MCF 10A (cell line): ENCODE measurements around the gene PSG6. TPM values are rescaled to one million over a fixed set of nuclear protein-coding genes. Genes with fewer than 3 reads are reported as not detected.
"Not testable (repeated sequence)": the region's sequence is repeated elsewhere in the genome, so short reads cannot be mapped to it uniquely, and the experiment has no call there.

Experiments used
- BruUV-seq: library from RNA; stranded (reverse); fragments of 400-500 nt; replicated peaks from 2 replicates; lab custom pipeline; 2021; lab: Mats Ljungman, UMichigan
- CTCF ChIA-PET: fragments of 300-600 bp; sonication (Branson Sonifier 250); formaldehyde crosslinking; extraction: SDS; loops from one replicate; lab custom pipeline; 2021; ENCODE audit warnings: antibody characterized with exemption, inconsistent platforms; lab: Yijun Ruan, JAX
- POLR2A ChIA-PET: fragments of 300-600, 350-650 bp; sonication (Branson Sonifier 250); formaldehyde crosslinking; extraction: SDS; loops from one replicate; lab custom pipeline; 2020; ENCODE audit warnings: antibody characterized with exemption, inconsistent platforms; lab: Yijun Ruan, JAX
- DNase-seq: peaks from one replicate; pipeline ENCODE4 v3.0.0-alpha.2; 2018; ENCODE audit not compliant: unreplicated experiment
- H3K27ac Mint-ChIP-seq: one replicate; pipeline ENCODE4 v1.8.0; 2022; ENCODE audit warnings: mild to moderate bottlenecking, low read depth, mixed read lengths; ENCODE audit not compliant: unreplicated experiment
- H3K27me3 Mint-ChIP-seq: one replicate; pipeline ENCODE4 v1.8.0; 2022; ENCODE audit warnings: mixed read lengths; ENCODE audit not compliant: insufficient read depth, unreplicated experiment
- H3K36me3 Mint-ChIP-seq: one replicate; pipeline ENCODE4 v1.8.0; 2022; ENCODE audit warnings: mild to moderate bottlenecking, moderate library complexity, mixed read lengths; ENCODE audit not compliant: insufficient read depth, unreplicated experiment
- H3K4me1 Mint-ChIP-seq: one replicate; pipeline ENCODE4 v1.8.0; 2022; ENCODE audit warnings: mixed read lengths; ENCODE audit not compliant: insufficient read depth, unreplicated experiment
- H3K4me3 Mint-ChIP-seq: one replicate; pipeline ENCODE4 v1.8.0; 2022; ENCODE audit warnings: mild to moderate bottlenecking, moderate library complexity, mixed read lengths; ENCODE audit not compliant: unreplicated experiment
- H3K9me3 Mint-ChIP-seq: one replicate; pipeline ENCODE4 v1.8.0; 2022; ENCODE audit warnings: mixed read lengths; ENCODE audit not compliant: unreplicated experiment
- intact Hi-C: fragments of 100-400 bp; cut with micrococcal nuclease; formaldehyde crosslinking; loops from 2 replicates; pipeline ENCODE4 v1.14.1; 2022
- total RNA-seq: library from RNA; stranded (reverse); gene quantifications from 2 replicates; pipeline ENCODE4 v1.2.3, GENCODE V29; 2022
- TF ChIP-seq, protein P1 (sequence below): fragments of 200-600 bp; IDR thresholded peaks from one replicate; pipeline ENCODE4 v1.8.0; 2022; ENCODE audit warnings: antibody characterized with exemption, mild to moderate bottlenecking; ENCODE audit not compliant: unreplicated experiment

Gene PSG6
- total RNA-seq, 1 experiment from 2014 or later, result not detected

DNA sequence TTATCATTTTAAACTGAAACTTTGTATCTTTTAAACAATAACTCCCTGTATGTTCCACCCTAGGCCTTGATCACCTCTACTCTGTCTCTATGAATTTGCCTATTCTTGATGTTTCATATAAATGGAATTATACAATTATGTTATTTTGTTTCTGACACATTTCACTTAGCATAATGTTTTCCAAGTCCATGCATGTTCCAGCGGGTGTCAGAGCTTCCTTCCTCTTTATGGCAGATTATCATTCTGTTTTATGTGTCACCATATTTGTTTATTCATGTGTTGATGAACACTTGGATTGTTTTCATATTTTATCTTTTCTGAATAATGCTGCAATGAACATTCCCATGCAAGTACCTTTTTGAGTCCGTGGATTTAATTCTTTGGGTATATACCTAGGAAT is 35.0 kb downstream of the PSG6 start:
- BruUV-seq, H3K27me3 Mint-ChIP-seq, H3K4me3 Mint-ChIP-seq, H3K9me3 Mint-ChIP-seq, POLR2A ChIA-PET, H3K27ac Mint-ChIP-seq, H3K36me3 Mint-ChIP-seq, H3K4me1 Mint-ChIP-seq, DNase-seq: not testable (repeated sequence)
- intact Hi-C loops, result loop anchor here (10.0 kb wide), 1 partner anchor 48 kb away; no protein-coding TSS in a partner anchor
- CTCF ChIA-PET, result interaction anchor here (1.7 to 5.9 kb wide), 2 partner anchors 8 to 89 kb away, joined by 7 to 54 read pairs; no protein-coding TSS in a partner anchor

DNA sequence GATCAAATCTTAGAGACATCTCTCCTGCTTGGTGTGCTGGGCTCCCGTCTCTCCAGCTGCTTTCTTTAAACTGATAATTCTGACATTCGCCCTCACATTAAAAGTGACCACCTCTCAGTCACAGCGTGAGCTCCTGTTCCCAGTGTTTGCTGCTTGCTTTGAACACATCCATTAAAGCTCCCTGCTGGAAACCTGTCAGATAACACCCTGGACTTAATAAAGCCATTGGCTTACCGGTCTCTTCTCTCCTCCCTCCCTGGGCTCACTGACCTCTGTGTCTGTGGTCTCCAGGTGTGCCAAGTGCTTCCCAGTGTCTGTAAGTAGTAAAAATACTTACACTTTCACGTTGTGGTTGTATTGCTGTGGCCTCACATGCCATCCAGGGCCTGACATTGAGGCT is 35.7 kb downstream of the PSG6 start:
- H3K36me3 Mint-ChIP-seq, BruUV-seq, H3K4me1 Mint-ChIP-seq, DNase-seq, H3K9me3 Mint-ChIP-seq, POLR2A ChIA-PET, CTCF ChIA-PET, H3K4me3 Mint-ChIP-seq, H3K27me3 Mint-ChIP-seq: not testable (repeated sequence)
- H3K27ac Mint-ChIP-seq, result peak overlapping the region; percentile 46
- intact Hi-C loops, result loop anchor here (10.0 kb wide), 1 partner anchor 47 kb away; no protein-coding TSS in a partner anchor

DNA sequence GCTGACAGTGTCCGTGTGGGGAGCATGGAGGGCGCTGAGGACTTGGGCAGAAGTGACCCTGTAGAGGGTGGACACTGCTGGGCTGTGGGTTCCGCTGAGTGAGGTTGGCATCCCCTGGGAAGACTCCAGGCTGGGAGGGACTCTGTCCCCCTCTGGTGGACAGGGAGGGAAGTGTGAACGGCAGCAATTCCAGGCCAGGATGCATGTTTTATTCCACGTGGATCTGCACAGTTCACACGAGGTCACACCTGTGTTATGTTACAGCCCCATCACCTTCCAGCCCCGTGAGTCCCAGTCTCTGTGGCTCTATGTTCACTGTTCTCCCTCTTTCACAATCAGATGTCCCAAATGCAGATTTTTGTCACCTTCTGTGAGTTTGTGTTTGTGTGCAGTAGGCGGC is 36.4 kb downstream of the PSG6 start:
- BruUV-seq, POLR2A ChIA-PET, H3K4me3 Mint-ChIP-seq, H3K27ac Mint-ChIP-seq, H3K9me3 Mint-ChIP-seq, DNase-seq, H3K27me3 Mint-ChIP-seq, H3K4me1 Mint-ChIP-seq, H3K36me3 Mint-ChIP-seq: not testable (repeated sequence)
- CTCF ChIA-PET, result interaction anchor here (0.6 kb wide), 1 partner anchor 1571 kb away, joined by 3 read pairs; no protein-coding TSS in a partner anchor
- intact Hi-C loops, result loop anchor here (10.0 kb wide), 1 partner anchor 46 kb away; no protein-coding TSS in a partner anchor
- TF ChIP-seq, protein P1, sequence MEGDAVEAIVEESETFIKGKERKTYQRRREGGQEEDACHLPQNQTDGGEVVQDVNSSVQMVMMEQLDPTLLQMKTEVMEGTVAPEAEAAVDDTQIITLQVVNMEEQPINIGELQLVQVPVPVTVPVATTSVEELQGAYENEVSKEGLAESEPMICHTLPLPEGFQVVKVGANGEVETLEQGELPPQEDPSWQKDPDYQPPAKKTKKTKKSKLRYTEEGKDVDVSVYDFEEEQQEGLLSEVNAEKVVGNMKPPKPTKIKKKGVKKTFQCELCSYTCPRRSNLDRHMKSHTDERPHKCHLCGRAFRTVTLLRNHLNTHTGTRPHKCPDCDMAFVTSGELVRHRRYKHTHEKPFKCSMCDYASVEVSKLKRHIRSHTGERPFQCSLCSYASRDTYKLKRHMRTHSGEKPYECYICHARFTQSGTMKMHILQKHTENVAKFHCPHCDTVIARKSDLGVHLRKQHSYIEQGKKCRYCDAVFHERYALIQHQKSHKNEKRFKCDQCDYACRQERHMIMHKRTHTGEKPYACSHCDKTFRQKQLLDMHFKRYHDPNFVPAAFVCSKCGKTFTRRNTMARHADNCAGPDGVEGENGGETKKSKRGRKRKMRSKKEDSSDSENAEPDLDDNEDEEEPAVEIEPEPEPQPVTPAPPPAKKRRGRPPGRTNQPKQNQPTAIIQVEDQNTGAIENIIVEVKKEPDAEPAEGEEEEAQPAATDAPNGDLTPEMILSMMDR, result peak; percentile 60

DNA sequence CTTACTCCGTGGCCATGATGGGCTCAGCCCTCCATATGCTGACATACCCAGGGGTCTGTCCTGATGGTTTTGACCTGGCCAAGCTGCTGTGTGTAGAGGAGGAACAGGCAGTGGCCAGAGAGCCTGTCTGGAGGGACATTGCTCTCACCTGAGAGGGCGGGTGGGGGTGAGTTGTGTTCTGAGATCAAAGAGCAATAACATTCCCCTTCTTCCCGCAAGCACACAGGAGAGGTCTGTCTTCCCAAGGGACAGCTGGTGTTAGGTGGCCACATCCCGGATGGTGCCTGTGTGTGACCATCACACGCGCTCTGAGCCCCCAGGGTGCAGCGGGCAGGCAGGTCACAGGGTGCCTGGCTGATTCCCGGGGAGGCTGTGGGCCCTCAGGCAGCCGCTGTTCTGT is 37.1 kb downstream of the PSG6 start:
- intact Hi-C loops, result loop anchor here (10.0 kb wide), 1 partner anchor 46 kb away; no protein-coding TSS in a partner anchor
- H3K27ac Mint-ChIP-seq, DNase-seq, H3K36me3 Mint-ChIP-seq, BruUV-seq, POLR2A ChIA-PET, H3K27me3 Mint-ChIP-seq, H3K4me3 Mint-ChIP-seq, H3K9me3 Mint-ChIP-seq: not testable (repeated sequence)
- peaks cover 10% of the 10 kb centered on the region for H3K4me1 Mint-ChIP-seq
- CTCF ChIA-PET, result interaction anchor here (0.6 kb wide), 2 partner anchors 610 to 1570 kb away, joined by 3 to 5 read pairs; no protein-coding TSS in a partner anchor

DNA sequence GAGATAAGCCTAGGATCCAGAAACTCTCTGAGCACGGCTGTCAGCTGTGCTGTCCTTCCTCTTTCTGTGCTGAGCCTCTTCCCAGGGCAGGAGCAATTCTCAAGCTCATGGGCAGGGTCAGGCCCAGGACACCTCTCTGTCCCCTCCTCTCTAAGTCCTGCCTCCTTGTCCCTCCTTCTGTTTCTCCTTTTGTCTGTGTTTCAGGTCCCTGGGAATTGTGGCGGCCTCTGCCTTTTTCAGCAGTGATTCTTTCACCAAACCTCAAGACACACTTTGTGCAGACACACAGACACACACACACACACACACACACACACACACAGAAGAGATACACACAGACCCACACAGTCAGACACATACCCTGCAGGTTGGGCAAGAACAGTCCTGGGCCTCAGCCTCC is 38.1 kb downstream of the PSG6 start, which contains the start of gene PSG1:
Gene PSG1 (minus strand): TSS at position 101 of the 400 bp plus-strand sequence. CDS start 132 bp downstream, outside the sequence.
- H3K9me3 Mint-ChIP-seq, result no peaks in the 10 kb centered on the region
- intact Hi-C loops, result loop anchor here (10.0 kb wide), 1 partner anchor 45 kb away; no protein-coding TSS in a partner anchor
- no peak within 1 kb of the TSS for H3K4me3 Mint-ChIP-seq
- ChIA-PET CTCF (interaction anchor here (0.9 kb wide), 1 partner anchor 86 kb away, joined by 4 read pairs; no protein-coding TSS in a partner anchor), POLR2A (interaction anchor here (0.6 kb wide), 1 partner anchor 484 kb away, joined by 4 read pairs; no protein-coding TSS in a partner anchor)
- H3K4me1 Mint-ChIP-seq, result peaks cover 21% of the 10 kb centered on the region
- no peak within 1 kb of the TSS for H3K27ac Mint-ChIP-seq
- TF ChIP-seq, protein P1, result no peak
- H3K36me3 Mint-ChIP-seq, result no peaks in the 10 kb centered on the region
- no TSS peak for BruUV-seq
- no peak for DNase-seq
- H3K27me3 Mint-ChIP-seq, result no peaks in the 10 kb centered on the region

DNA sequence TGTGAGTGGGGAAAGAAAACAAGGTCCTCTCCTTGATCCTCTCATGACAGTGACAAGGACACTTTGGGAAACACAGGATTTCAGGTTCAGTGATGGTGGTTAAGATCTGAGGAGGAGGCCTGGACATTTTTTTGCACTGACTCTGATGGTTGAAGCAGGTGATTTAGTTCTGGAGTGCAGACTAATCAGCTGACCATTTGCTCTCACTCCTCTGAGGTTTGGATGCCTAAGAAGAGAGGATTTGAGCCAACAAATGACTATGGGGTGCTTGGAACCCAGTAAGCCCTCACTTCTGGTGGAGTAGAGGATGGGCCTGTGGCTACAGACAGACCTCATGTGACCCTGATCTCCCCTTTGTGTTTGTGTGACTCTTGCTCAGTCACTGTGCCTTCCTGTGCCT is 41.1 kb downstream of the PSG6 start:
- DNase-seq, H3K36me3 Mint-ChIP-seq, BruUV-seq, H3K4me3 Mint-ChIP-seq, intact Hi-C loops, H3K27me3 Mint-ChIP-seq, H3K9me3 Mint-ChIP-seq: not testable (repeated sequence)
- peak overlapping the region; percentile 89 for H3K27ac Mint-ChIP-seq
- ChIA-PET CTCF (interaction anchor here (0.6 to 1.0 kb wide), 2 partner anchors 9 to 632 kb away, joined by 3 to 6 read pairs; no protein-coding TSS in a partner anchor), POLR2A (interaction anchor here (0.7 kb wide), 1 partner anchor 33 kb away, joined by 3 read pairs; no protein-coding TSS in a partner anchor)
- peaks cover 29% of the 10 kb centered on the region for H3K4me1 Mint-ChIP-seq

DNA sequence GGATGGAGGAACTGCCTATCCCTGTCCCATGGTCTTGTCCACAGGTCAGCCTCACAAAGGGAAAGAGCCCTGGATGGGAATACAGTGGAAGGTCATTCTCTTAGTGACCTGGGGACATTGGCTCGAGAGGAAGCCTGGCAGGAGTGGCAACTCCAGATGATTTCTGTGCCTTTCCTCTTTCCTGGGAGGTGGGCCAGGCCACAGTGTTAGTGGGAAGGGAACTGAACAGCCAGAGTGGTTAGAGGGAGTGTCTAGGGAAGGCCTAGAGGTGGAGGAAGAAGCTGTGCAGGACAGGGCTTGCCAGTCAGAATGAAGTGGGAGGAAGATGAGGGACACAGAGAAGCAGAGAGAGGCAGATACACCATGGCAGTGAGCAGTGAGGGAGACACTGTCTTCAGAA is 41.8 kb downstream of the PSG6 start:
- CTCF ChIA-PET, result interaction anchor here (1.0 kb wide), 1 partner anchor 9 kb away, joined by 6 read pairs; no protein-coding TSS in a partner anchor
- intact Hi-C loops, H3K27me3 Mint-ChIP-seq, H3K9me3 Mint-ChIP-seq, H3K4me3 Mint-ChIP-seq, POLR2A ChIA-PET, DNase-seq, H3K36me3 Mint-ChIP-seq: not testable (repeated sequence)
- TSS peak; percentile 85 for BruUV-seq
- peak overlapping the region; percentile 89 for H3K27ac Mint-ChIP-seq
- H3K4me1 Mint-ChIP-seq, result peaks cover 29% of the 10 kb centered on the region
